ENCODE measurements around the gene MACF1.

- TF ChIP-seq CTCF (IDR thresholded peaks at IDR 0.05) = no peak
- no peak for TF ChIP-seq POLR2A (IDR thresholded peaks at IDR 0.05)
- no peak for TF ChIP-seq POLR2AphosphoS5 (IDR thresholded peaks at IDR 0.05)
These were observed 43.8 kb upstream of the MACF1 start for GRCh38 chr1:39160703-39161102.

All from breast epithelium (tissue), 3 donors.